GM21786 (cell line): ENCODE data around the gene STAC.
A peak's percentile ranks its signal among the peaks of the same experiment; 100 is the strongest.
"Not testable (repeated sequence)": the region's sequence is repeated elsewhere in the genome, so short reads cannot be mapped to it uniquely, and the experiment has no call there.

Experiments
- ATAC-seq: cut with Tn5 transposase; IDR thresholded peaks from one replicate; pipeline ENCODE4 v1.9.1; 2021; ENCODE audit not compliant: unreplicated experiment

Gene STAC

GRCh38 chr3:36476286-36476942 is 96.1 kb downstream of the STAC start:
- no peak for ATAC-seq

GRCh38 chr3:36477655-36478054 is 97.4 kb downstream of the STAC start:
- ATAC-seq = no peak

DNA sequence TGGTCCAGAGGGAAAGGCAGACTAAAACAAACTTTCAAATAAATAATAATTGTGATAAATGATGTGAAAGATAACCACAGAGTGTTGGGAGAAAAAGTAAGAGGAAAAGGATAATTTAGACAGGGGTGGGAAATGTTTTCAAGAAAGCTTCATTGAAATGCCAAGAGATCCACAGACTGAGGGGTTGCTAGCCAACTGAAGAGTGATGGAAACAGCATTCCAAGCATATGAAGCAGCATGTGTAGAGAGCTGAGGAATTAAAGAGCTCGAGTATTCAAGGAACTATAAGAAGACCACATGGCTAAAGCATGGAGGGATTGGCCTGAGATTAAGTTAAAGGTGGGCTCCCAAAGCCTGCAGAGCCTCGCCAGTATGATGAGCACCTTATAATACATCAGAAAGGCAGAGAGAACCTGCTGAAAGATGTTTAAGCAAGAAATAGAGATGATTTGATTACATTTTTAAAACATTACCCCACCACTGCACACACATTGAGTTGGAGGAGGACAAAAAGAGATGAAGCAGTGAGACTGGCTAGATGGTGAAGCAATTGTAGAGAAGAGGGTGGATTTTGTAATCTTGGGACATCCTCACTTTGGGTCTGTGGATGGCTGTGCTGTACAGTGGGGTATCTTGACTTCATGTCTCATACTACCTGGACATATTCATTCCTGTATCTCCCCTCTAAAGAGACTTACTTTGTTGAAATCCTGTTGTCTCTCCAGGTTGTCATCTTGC is 100.8 kb downstream of the STAC start:
- no peak for ATAC-seq

DNA sequence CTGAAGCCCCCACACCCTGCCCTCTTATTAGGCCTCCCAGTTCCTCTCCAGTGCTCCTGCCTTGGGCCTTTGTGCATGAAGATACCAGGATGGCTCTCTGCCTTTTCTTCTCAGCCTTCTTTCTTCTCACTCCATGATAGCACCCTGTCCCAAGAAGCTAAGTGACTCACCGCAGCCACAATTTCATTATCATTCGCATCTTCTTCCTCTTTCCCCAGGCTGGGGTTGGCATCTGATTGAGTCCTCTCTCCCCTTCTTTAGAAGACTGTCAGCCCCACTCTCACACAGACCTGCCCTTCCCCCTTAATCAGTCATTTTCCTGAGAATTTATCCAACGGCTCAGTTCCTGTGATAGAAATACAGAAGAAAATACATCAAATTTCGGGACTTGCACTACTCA is 102.0 kb downstream of the STAC start:
- ATAC-seq = no peak

DNA sequence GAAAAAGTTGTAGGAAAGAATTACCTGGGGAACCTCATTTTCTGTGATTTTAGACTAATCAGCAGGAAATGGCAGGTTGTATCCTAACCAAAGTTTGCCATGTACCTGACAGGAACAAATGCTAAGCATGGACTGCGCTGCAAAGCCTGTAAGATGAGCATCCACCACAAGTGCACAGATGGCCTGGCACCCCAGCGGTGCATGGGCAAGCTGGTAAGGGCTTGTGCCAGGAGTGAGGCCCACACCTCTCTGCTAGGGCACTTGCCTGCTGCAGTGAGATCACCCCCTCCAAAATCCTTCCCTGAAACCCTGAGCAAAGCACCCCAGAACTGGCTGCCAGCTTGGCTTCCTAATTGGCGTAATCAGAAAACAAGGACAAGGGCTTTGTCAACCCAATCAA is 102.6 kb downstream of the STAC start:
- no peak for ATAC-seq

GRCh38 chr3:36483709-36484108 is 103.4 kb downstream of the STAC start:
- no peak for ATAC-seq

DNA sequence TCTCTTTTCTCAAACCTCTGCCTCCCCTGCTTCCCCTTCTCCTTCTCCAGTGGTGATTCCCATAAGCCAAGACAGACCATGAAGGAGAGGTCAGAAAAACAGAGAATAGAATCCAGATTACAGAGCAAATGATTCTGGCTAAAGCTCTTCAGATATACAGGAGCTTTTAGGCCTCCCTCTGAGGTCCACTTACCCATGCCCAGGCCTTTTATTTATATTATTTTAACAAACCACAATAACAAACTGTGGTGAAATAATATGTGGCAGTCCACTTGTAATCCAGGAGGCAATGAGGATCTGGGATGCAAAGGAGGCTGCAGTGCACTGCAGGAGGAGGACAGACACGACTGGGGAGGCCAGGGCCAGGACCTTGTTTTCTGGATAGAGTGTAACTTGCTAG is 104.1 kb downstream of the STAC start:
- no peak for ATAC-seq

DNA sequence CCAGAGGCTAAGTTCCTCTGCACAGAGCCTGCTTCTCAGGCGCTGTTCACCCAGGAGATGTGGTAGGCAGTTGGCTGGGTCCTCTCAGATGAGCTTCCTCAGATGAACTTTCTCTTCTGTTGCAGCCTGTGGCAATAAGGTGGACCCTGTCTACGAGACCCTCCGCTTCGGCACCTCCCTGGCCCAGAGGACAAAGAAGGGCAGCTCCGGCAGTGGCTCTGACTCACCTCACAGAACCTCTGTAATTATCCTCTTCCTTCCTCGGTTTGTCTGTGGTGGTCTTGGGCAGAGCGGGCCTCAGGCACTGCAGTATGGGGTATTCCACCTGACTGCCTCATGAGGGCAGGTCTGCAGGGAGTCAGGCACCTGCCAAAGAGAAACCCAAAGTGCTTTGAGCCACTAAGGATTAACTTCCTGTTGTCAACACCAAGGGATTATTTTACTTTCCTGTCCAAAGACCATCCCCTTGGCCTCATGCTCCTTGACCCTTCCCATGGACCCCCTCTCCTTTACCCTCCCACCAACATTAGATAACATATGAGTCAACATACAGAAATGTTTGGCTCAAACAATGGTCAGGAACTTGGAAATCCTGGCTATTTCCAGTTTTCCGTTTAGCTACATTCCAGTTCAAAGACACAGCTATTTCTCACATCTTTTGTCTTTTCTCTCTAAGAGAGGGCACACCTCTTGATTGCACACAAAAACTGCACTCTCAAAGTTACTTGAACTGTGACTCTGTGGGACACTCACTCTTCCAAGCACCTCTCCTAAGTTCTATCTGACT is 105.9 kb downstream of the STAC start:
- ATAC-seq = no peak

- no peak for ATAC-seq
Measured at GRCh38 chr3:36487616-36488015, 107.3 kb downstream of the STAC start.

GRCh38 chr3:36488077-36488789 is 107.9 kb downstream of the STAC start:
- peak; percentile 44 for ATAC-seq

DNA sequence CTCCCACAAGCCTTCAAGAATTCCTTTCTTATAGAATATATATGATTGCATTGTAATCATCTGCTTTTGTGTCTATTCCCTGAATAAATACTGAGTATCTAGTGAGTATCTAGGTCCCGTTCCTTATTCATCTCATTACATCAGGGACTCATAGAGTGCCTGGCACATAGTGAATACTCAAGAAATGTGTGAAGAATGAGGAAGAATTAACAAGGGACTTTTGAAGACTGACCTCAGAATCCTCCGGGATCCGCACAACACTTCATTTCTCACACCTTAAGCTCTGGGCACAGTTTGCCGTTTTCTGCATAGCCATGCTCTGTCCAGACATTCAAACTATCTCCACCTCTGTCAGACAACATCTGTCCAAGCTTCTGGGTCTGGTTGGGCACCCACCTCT is 108.8 kb downstream of the STAC start:
- no peak for ATAC-seq

DNA sequence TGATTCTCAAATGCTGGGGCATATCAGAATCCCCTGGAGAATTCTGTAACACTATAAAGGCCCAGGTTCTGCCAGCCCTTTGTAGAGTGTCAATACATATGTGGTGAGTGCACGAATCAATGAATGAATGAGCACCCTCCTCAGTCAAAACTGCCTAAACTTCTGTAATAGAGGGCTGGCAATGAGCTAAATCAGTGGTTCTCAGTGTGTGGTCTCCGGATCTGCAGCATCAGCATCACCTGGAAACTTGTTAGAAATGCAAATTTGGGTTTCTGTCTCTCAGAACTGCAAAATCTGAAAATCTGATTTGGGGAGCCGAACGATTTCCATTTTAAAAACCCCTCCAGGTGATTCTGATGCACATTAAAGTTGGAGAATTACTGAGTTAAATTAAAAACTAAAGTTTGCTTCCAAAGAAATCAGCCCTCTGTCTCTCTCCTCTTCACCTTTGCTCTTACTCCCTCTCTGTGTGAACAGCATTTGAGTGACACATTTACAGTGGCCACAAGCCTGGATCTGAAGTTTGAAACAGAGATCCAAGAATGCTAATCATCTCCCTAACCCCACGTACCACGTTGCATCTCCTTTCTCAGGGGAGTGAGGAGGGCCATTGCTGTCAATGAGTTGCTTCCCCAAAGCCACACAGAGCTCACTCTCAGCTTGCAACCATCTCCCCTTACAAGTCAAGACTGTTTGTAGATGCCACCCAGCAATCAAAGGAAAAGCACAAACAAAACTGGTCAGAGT is 109.5 kb downstream of the STAC start:
- no peak for ATAC-seq

DNA sequence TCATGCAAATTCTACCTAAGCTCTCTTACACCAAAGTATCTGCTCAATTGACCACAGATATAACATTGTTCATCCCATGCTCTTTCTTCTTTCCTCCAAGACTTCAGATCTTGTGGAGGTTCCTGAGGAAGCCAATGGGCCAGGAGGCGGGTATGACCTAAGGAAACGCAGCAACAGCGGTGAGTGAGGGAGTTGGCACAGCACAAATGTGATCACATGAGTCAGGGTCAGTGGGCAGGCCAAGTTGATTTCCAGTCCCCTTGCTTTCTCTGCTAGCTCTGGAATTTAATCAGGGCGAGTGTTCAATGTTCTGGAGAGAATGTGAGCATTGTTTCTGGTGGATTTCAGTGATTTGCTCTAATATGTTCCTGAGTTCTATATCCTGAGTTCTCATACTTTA is 112.7 kb downstream of the STAC start:
- no peak for ATAC-seq

- ATAC-seq = no peak
Measured at GRCh38 chr3:36494461-36495109, 114.3 kb downstream of the STAC start.

DNA sequence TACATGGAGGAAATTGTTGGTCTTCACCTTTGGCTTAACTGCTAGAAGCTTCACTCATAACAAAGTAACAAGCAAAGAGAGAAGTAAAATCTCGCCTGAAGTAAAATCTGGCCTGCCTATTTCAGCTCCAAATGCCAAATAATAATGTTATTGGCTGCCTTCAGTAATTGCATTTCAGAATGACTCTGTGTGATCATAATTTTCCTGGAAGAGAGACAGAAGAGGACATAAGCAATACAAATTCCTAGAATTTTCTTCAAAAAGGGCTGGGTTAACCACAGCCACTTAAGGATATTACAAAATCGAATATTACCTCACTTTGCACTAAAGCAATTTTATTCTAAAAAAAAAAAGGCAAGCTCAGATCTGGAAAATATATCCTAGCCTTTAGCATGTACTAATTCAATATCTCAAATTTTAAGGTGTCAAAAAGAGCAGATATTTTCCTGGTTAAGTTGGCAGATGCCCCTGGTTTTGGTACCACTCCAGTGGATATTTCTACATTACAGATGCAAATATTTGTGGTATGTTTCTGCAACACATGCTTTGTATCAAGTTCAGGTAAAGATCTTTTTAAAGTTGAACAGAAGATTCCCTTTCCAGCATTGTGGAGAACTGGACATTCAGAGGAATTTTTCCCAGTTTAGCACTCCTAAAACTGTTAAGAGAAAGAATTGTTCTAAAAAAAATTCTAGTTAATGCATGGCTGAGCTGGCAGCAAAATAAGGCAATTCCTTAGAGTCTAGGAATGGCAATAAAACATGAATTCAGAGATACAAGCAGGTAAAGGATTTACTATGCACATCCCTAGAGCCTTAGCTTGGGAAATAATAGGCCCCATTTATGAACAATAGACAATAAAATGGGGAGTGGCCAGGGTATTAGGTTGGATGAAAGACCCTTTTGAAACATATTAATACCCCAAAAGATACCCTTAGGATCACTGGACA is 116.7 kb downstream of the STAC start:
- no peak for ATAC-seq

DNA sequence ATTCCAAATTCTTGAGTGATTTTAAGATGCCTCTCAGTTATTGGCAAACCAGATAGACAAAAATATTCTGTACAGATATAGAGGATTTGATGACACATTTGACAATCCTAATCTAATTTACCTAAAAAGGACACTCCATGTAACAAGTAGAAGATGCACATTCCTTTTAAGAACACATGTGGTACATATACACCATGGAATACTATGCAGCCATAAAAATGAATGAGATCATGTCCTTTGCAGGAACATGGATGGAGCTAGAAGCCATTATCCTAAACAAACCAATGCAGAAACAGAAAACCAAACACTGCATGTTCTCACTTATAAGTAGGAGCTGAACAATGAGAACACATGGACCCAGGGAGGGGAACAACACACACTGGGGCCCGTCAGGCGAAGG is 119.7 kb downstream of the STAC start:
- ATAC-seq = not testable (repeated sequence)

GRCh38 chr3:36501616-36502015 is 121.3 kb downstream of the STAC start:
- no peak for ATAC-seq

- no peak for ATAC-seq
Measured at GRCh38 chr3:36505393-36505792, 125.1 kb downstream of the STAC start.
